Transverse colon (tissue), 4 donors: ENCODE results near the gene DPP9. TPM values are rescaled to one million over a fixed set of nuclear protein-coding genes. Genes with fewer than 3 reads are reported as not detected.

Source experiments
- DNase-seq: peaks from one replicate; pipeline ENCODE4 v3.0.0-alpha.2; 2019
- H3K27ac ChIP-seq, 4 donors: fragments of 200-600 bp; sonication (generic); 2 replicates each; pipeline ENCODE4 v1.5.1; 2016 to 2018; ENCODE audit warnings: inconsistent platforms in 4 of 4
- H3K27me3 ChIP-seq: fragments of 200-600 bp; sonication (generic); 2 replicates; pipeline ENCODE4 v1.5.1; 2017; ENCODE audit warnings: inconsistent platforms
- H3K36me3 ChIP-seq, 4 donors: fragments of 200-600 bp; sonication (generic); 2 replicates each; pipeline ENCODE4 v1.5.1; 2017 to 2019; ENCODE audit warnings: inconsistent platforms in 4 of 4
- H3K4me1 ChIP-seq, 4 donors: fragments of 200-600 bp; sonication (generic); 2 replicates each; pipeline ENCODE4 v1.5.1; 2017 to 2020; ENCODE audit warnings: inconsistent platforms in 4 of 4
- H3K4me3 ChIP-seq, 4 donors: fragments of 200-600 bp; sonication (generic); 1 replicate in 1 of 4; 2 replicates in 3 of 4; pipeline versions ENCODE4 v1.5.1 to v1.6.1; 2017 to 2019; ENCODE audit warnings: inconsistent platforms in 4 of 4
- H3K9me3 ChIP-seq, 2 donors: fragments of 200-600 bp; sonication (generic); 2 replicates each; pipeline ENCODE4 v1.5.1; 2017 to 2019; ENCODE audit warnings: inconsistent platforms in 2 of 2
- EP300 ChIP-seq: sonication (generic); formaldehyde crosslinking; IDR thresholded peaks from one replicate; pipeline ENCODE4 v1.6.1; 2017; ENCODE audit warnings: antibody characterized with exemption, low read depth
- POLR2A ChIP-seq: fragments of 450-650 bp; IDR thresholded peaks from one replicate; pipeline ENCODE4 v1.6.1; 2016; ENCODE audit warnings: antibody characterized with exemption, mild to moderate bottlenecking, moderate library complexity
- POLR2AphosphoS5 ChIP-seq, 3 donors: sonication (generic); formaldehyde crosslinking; IDR thresholded peaks; one replicate each; pipeline ENCODE4 v1.6.1; 2016; ENCODE audit warnings: antibody characterized with exemption in 3 of 3
- WGBS, 2 donors: methylation state at CpG; one replicate each; pipeline ENCODE4 v1.1.5; 2018; ENCODE audit warnings: low coverage in 1 of 2; 5-methylcytosine and 5-hydroxymethylcytosine counted together
- in situ Hi-C, 4 donors: fragments of 200-750 bp; cut with MboI; loops; one replicate each; pipeline versions ENCODE4 v1.15.0 to v1.15.1; 2017; ENCODE audit warnings: low sequenced_read_pairs in 3 of 4, low pct_ligation_motif_present in 1 of 4, low pct_unique_long_range_greater_than_20kb in 1 of 4
- intact Hi-C: fragments of 100-400 bp; cut with DNase I; formaldehyde crosslinking; loops from one replicate; pipeline ENCODE4 v1.15.1; 2023; ENCODE audit warnings: low total_unique reads
- total RNA-seq, 4 donors: library from RNA; depleted of rRNA; stranded (reverse); fragments of >200 nt; gene quantifications; one replicate each; pipeline ENCODE4 v1.1.0, GENCODE V29; 2016
- TF ChIP-seq, protein P1 (sequence below), 5 experiments: fragments of 200-600 bp in 3 of 5; fragments of 450-650 bp in 2 of 5; sonication (generic) in 3 of 5; IDR thresholded peaks; 1 replicate in 2 of 5; 2 replicates in 3 of 5; pipeline ENCODE4 v1.5.1; 2016 to 2017; ENCODE audit warnings: antibody characterized with exemption in 5 of 5, inconsistent platforms in 3 of 5, mild to moderate bottlenecking in 2 of 5, moderate library complexity in 1 of 5

The DPP9 gene
- total RNA-seq, 4 donors from 2014 or later, result 74.1 to 320 (median 103) TPM

DNA sequence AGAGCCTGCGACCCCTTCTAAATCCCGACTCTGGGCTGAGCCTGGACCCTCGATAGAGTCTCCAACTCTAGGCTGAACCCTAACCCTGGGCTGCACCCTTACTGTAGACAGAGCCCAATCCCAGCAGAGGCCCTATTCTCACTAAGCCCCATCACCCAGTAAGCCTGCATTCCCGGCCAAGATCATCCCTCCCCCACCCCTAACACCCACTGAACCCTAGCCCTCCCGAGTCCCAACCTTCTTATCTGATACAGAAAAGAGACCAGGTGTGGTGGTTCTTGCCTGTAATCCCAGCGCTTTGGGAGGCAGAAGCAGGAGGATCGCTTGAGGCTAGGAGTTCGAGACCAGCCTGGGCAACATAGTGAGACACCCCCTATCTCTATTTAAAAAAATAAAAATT lies 86.9 kb downstream of the DPP9 start:
- H3K4me1 ChIP-seq, result peaks cover 18 to 45% (median 34%) of the 10 kb centered on the region in 4 donors
- no peak for TF ChIP-seq EP300
- TF ChIP-seq POLR2A, result no peak
- no peak for TF ChIP-seq POLR2AphosphoS5 (IDR thresholded peaks at IDR 0.05)
- TF ChIP-seq, protein P1, sequence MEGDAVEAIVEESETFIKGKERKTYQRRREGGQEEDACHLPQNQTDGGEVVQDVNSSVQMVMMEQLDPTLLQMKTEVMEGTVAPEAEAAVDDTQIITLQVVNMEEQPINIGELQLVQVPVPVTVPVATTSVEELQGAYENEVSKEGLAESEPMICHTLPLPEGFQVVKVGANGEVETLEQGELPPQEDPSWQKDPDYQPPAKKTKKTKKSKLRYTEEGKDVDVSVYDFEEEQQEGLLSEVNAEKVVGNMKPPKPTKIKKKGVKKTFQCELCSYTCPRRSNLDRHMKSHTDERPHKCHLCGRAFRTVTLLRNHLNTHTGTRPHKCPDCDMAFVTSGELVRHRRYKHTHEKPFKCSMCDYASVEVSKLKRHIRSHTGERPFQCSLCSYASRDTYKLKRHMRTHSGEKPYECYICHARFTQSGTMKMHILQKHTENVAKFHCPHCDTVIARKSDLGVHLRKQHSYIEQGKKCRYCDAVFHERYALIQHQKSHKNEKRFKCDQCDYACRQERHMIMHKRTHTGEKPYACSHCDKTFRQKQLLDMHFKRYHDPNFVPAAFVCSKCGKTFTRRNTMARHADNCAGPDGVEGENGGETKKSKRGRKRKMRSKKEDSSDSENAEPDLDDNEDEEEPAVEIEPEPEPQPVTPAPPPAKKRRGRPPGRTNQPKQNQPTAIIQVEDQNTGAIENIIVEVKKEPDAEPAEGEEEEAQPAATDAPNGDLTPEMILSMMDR (IDR thresholded peaks at IDR 0.05), result no peak
- intact Hi-C loops (loop anchor here (5.0 kb wide), 2 partner anchors 59 to 79 kb away; partner anchors contain the start of gene SEMA6B), in situ Hi-C loops (no loop called here)
- peaks cover 12% of the 10 kb centered on the region for H3K27me3 ChIP-seq
- no peak for DNase-seq
- H3K36me3 ChIP-seq, result no peaks in the 10 kb centered on the region
- peak overlapping the region in 1 of 4 donors; percentile 48 for H3K4me3 ChIP-seq
- no peaks in the 10 kb centered on the region for H3K9me3 ChIP-seq
- 66% methylated on average over 5 of the region's 8 CpGs; no CpG with 5 or more reads in 1 of the 2 donors for WGBS, 2 donors
- no peak overlapping the region for H3K27ac ChIP-seq

DNA sequence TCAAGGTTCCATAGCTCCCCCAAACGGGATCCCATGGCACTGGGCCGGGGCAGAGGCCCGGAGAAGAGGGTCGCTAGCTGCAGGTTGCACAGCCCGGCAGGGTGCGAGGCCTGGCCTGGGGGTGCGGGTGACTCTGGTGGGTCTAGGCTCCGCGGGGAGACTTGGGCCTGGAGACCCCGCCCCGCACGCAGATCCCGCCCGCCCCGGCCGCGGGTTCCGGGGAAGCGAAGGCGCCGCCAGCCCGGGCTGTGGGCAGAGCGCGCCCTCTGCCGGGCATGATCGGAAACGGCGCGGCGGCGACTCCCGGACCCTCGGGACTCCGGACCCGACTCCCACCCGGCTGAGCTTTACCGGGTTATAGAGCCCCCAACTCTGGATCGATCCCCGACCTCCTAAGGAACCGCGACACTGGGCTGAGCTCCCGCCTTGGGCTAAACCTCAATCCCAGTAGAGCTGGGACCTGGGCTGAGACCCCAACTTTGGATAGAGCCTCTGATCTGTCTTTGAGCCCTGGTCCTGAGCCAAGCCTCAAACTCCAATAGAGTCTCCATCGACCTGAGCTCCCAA lies 87.4 kb downstream of the DPP9 start:
- Histone ChIP-seq H3K4me3 (peak overlapping the region; percentile 16 to 48 (median 41)), H3K27me3 (peaks cover 12% of the 10 kb centered on the region), H3K4me1 (peaks cover 16 to 41% (median 32%) of the 10 kb centered on the region in 4 donors), H3K36me3 (no peaks in the 10 kb centered on the region), H3K9me3 (no peaks in the 10 kb centered on the region), H3K27ac (peak overlapping the region in 3 of 4 donors; percentile 2 to 58 (median 28))
- DNase-seq, result peak; percentile 70
- TF ChIP-seq, protein P1 (IDR thresholded peaks at IDR 0.05), result peak; percentile 85 to 98 (median 98)
- TF ChIP-seq POLR2AphosphoS5 (IDR thresholded peaks at IDR 0.05), result no peak
- 0% methylated on average over 7 of the region's 43 CpGs; no CpG with 5 or more reads in 1 of the 2 donors for WGBS, 2 donors
- intact Hi-C loops (loop anchor here (5.0 kb wide), 2 partner anchors 59 to 79 kb away; partner anchors contain the start of gene SEMA6B), in situ Hi-C loops (no loop called here)

DNA sequence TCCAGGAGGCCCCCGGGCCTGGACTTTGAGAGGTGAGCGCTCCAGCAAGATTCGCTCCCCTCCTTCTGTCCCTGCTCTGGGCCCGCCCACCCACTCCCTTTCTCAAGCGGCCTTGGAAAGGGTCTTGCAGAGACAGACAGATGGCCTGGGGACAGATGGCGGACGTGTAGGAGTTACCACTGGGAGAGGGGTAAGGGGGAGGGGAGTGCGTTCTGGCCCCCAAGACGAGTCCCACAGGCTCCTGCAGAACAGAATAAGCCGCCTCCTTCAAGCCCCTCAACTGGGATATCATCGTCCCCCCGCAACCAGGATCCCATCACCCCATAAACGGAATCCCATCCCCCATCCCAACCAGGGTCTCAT lies 87.9 kb downstream of the DPP9 start:
- Histone ChIP-seq H3K9me3 (no peaks in the 10 kb centered on the region), H3K36me3 (no peaks in the 10 kb centered on the region), H3K4me1 (peaks cover 12 to 36% (median 27%) of the 10 kb centered on the region in 4 donors), H3K27me3 (peaks cover 12% of the 10 kb centered on the region), H3K4me3 (peak overlapping the region in 3 of 4 donors; percentile 39 to 48 (median 43)), H3K27ac (peak overlapping the region in 2 of 4 donors; percentile 28 to 58)
- DNase-seq, result no peak
- WGBS, 2 donors, result 22% methylated on average over 11 of the region's 13 CpGs; no CpG with 5 or more reads in 1 of the 2 donors
- intact Hi-C loops (loop anchor here (5.0 kb wide), 2 partner anchors 58 to 78 kb away; partner anchors contain the start of gene SEMA6B), in situ Hi-C loops (no loop called here)
- TF ChIP-seq, protein P1 (IDR thresholded peaks at IDR 0.05), result no peak
- no peak for TF ChIP-seq POLR2A
- TF ChIP-seq EP300, result no peak
- TF ChIP-seq POLR2AphosphoS5 (IDR thresholded peaks at IDR 0.05), result no peak

DNA sequence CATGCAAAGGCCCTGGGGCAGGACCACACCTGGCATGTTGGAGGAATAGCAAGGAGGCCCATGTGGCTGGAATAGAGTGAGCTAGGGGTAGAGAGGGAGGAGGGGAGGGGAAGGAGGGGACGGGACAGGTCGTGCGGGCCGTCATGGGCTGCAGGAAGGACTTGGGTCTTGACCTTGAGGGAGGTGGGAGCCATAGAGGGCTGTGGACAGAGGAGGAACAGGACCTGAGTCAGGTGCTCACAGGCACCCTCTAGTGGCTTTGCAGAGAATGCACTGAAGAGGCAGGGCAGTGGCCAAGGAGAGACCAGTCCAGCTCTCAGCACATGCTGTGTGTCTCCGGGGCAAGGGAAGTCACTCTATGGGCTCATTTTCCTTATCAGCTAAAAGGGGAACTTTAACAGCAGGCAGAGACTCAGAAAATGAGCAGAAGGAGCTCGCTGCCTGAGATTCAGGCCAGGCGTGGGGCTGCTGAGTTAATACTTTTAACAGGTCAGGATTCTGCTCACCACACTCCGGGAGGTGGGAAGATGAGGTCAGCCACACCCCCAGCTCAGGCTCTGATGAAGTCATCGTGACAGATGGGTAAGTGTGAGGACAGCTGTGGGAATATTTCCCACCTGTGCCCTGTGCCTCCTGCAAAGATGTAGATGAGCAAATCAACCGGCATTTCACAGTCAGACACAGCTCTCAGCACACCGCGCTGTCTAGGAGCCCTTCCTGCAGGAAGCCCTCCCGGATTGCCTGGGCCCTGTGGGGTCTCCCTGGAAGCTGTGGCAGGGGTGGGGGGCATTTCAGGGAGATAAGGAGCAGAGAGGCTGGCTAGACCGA lies 90.3 kb downstream of the DPP9 start:
- DNase-seq, result peak; percentile 61
- H3K9me3 ChIP-seq, result no peaks in the 10 kb centered on the region
- intact Hi-C loops, result no loop called here

More for the DNA sequence above, 90.3 kb downstream of the DPP9 start:
- Histone ChIP-seq H3K4me3 (no peak overlapping the region), H3K4me1 (peaks cover 10 to 20% (median 13%) of the 10 kb centered on the region in 4 donors), H3K27me3 (peaks cover 12% of the 10 kb centered on the region), H3K27ac (no peak overlapping the region), H3K36me3 (no peaks in the 10 kb centered on the region)
- in situ Hi-C loops, result no loop called here
- no peak for TF ChIP-seq EP300
- TF ChIP-seq, protein P1 (IDR thresholded peaks at IDR 0.05), result peak; percentile 63 to 74 (median 69)
- TF ChIP-seq POLR2A, result no peak
- 38% methylated on average over 14 of the region's 14 CpGs; no CpG with 5 or more reads in 1 of the 2 donors for WGBS, 2 donors
